Kidney capillary endothelial cell (primary cell): ENCODE results near the gene LYPLAL1.
"Not testable (repeated sequence)": the region's sequence is repeated elsewhere in the genome, so short reads cannot be mapped to it uniquely, and the experiment has no call there.

Experiments
- DNase-seq: peaks from one replicate; pipeline ENCODE4 v3.0.0-alpha.2; 2018; ENCODE audit warnings: low spot score

Gene LYPLAL1

GRCh38 chr1:219215477-219215876 lies 41.8 kb downstream of the LYPLAL1 start:
- DNase-seq = no peak

DNA sequence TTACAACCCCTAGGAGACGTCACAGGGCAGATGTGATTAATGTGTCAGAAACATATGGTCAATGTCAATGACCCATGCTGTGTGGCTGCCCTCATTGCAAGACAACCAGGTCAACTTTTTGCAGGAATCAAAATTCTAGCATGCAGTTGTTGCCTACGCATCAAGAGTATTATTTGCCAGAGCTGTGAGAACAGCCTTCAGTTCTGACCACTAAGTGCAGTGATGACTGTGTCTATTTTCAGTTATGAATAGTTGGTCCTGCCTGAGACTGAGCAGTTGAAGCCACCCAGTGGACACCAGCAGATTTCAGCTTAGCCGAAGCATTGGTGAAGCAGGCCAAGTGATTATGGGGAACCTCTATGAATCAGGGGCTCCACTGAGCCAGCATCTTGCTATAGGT lies 47.3 kb downstream of the LYPLAL1 start:
- DNase-seq = no peak

DNA sequence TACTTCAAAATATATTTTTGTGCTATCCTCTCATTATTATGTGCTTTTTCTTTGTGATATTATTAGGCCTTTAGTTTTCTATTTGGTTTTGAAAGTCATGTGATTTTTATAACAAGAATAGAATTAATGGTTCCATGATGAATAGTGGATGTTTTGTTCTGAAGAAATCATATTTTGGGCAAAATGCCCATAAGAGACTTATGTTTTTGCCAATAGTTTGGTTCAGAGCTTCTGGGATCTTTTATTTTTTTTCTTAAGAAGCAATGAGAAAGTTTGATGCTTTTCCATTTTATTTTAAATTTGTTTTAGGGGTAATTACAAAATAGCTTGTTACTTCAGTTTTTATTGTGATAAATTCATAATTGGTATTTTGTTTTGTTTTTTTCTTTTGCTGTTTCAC lies 49.8 kb downstream of the LYPLAL1 start:
- no peak for DNase-seq

- DNase-seq = no peak
Observed at GRCh38 chr1:219226196-219226595, 52.5 kb downstream of the LYPLAL1 start.

DNA sequence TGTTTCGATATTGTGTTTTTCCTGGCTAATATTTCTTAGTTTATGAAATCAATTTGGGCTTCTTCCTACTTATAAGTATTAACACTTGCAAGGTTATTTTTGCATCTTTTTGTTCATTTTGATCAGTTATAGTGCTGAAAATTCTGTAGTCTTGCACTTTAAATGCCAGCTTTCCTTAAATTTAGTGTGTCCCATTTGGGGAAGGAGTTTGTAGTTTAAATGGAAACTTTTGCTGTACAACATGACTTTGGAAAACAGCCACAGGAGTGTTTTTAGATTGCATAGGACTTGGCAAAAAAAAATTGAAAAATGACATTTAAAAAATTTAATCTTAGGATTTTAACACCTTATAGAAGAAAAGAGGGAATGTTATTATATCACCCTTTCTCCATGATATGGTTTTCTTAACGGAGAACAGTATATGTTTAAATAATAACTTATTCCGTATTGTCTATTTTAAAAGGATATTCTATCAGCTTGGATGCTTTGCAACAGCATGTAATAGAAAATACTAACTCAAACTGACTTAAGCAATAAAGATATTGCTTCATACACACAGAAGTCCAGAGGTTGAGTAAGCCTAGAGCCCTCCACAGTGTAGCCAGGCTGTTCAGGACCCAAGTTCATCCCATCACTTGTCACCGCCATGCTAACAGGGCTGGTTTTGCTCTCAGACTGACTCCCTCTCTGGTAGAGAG lies 53.8 kb downstream of the LYPLAL1 start:
- no peak for DNase-seq

DNA sequence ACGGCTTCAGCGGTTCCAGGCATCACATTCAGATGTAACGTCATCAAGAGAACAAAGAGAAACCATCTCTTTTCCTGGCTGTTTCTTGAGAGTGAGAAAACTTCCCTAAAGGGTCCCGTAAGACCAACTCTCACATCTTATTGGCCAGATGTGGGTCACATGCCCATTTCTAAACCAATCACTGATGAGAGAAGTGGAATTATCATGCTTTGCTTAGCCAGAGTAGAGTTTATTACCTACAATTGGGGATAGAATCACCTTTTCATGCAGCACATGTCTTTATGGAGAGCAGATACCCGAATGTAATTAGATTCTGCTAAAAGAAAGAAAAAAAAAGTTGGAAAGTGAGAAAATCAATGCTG lies 54.4 kb downstream of the LYPLAL1 start:
- no peak for DNase-seq

GRCh38 chr1:219232890-219233289 lies 59.2 kb downstream of the LYPLAL1 start:
- DNase-seq = no peak

- DNase-seq = no peak
Observed at GRCh38 chr1:219235903-219236481, 62.3 kb downstream of the LYPLAL1 start.

DNA sequence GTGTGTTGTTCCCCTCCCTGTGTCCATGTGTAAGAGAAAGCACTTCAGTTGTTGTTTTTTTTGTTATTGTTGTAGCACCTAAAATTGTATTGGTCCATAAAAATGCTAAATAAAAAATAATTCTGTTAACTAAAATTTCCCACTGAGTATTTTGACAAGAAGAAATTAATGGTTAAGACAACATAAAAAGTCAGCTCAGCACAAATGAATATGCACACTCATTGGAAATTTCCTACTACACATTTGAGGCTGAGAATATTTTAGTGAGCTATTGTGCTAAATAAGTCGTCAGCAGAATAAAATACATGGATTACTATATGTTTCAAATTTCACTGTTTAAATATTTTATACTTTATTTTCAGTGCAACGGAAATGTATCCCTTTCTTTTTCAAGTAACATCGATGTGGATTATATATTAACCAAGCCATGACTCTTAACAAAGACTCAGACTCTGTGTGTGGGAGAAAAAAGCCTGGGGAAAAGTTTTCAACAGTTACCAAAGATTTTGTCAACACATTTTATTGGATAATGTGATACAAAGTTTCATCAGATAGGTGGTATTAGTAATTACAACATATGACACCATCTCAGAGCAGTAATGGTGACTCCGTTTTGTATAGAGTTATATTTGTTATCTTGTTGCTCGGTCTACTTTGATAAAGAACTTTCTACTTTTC lies 63.4 kb downstream of the LYPLAL1 start:
- no peak for DNase-seq

DNA sequence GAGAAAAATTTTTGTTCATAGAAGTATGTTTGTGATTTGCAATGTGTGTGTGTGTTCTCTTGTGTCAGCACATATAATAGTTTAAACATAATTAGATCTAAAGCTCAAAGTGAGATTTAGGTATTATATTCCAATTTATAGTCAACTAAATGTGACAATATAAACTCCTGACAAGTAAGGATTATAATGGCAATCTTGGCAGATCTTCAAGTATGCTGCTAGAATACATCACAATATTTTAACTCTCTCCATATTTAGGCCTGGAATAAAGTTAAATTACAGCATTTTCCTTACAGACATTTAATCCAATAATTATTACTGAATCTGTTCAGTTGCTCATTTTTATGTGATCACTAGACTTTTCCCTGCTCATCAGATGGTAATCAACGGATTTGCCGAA lies 65.8 kb downstream of the LYPLAL1 start:
- no peak for DNase-seq

GRCh38 chr1:219244864-219245263 lies 71.2 kb downstream of the LYPLAL1 start:
- no peak for DNase-seq

DNA sequence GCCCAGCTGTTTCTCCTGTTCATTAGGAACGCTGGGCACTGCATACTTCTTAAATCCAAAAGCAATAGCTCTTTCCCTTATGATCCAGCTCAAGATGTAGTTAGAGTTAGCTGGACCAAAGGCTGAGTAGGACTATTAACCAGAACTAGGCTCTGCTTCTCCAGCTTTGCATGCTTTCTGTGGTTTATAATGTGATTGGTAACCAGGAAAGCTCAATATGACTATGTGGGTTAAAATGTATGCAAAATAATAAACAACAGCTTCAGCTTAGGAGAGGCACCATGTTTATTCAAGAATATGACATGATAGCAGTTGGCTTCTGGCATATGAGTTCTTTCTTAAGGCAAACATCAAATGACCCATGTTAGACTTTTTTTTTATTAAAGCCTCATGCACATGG lies 73.8 kb downstream of the LYPLAL1 start:
- no peak for DNase-seq

DNA sequence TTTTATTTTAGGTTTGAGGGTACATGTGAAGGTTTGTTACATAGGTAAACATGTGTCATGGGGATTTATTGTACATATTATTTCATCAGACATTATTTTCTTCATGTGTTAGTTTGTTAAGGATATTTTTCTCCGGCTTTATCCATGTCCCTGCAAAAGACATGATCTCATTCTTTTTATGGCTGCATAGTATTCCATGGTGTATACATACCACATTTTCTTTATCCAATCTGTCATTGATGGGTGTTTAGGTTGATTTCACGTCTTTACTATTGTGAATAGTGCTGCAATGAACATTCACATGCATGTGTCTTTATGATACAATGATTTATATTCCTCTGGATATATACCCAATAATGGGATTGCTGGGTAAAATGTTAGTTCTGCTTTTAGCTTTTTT lies 76.8 kb downstream of the LYPLAL1 start:
- not testable (repeated sequence) for DNase-seq

GRCh38 chr1:219257751-219258150 lies 84.1 kb downstream of the LYPLAL1 start:
- no peak for DNase-seq

- DNase-seq = no peak
Observed at GRCh38 chr1:219261454-219261853, 87.8 kb downstream of the LYPLAL1 start.
